ENCODE data around the gene CHMP2A. TPM values are rescaled to one million over a fixed set of nuclear protein-coding genes. Genes with fewer than 3 reads are reported as not detected.
"Not testable (repeated sequence)": the region's sequence is repeated elsewhere in the genome, so short reads cannot be mapped to it uniquely, and the experiment has no call there.

Gene CHMP2A
- total RNA-seq, 1 donor from 2014 or later: 108 TPM

DNA sequence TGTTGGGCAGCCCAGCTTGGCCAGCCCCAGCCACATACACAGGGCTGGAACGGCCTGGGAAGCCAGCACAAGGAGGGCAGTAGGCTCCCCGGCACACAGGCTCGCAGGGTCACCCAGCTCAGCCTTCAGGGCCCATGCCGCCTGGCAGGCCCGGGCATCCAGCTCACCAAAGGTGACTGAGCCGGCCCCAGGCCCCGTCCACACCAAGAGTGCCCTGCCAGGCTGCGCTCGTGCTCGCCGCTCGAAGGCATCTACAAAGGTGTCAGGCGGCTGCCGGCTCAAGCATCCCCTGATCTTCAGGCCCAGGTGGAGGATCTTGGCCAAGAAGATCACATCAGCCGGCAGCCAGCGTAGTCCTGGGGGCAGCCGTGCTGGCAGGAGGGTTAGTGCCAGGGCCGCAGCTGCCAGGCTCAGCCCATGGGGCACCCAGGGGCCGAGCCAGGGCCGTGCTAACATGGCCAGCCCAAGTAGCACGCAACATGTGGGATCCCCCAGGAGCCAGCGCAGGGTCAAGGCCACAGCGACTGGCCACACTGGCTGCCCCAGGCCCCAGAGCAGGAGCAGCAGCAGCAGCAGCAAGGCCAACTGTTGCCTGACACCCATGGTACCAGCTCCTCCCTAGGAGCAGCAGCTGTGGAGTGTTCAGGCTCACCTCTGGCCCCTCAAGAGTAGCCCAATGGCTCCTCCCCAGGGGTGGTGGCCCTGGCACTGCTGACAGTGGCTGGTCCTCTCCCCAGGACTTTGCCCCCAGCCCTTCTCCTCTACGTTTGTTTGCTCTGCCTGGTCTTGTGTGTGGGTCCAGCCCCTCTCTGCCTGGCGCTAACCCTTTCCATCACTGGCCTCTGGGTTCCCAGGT lies 43.3 kb downstream of the CHMP2A start, which contains the start of gene SLC27A5:
Gene SLC27A5 (minus strand): TSS at position 640 of the 856 bp plus-strand sequence. CDS start 37 bp downstream, at position 603.
- Mint-ChIP-seq H3K4me3 (ENCODE audit: unreplicated experiment) (no peak within 1 kb of the TSS), H3K4me1 (ENCODE audit: low read depth, unreplicated experiment) (peaks cover 9% of the 10 kb centered on the region), H3K36me3 (ENCODE audit: unreplicated experiment) (no peaks in the 10 kb centered on the region), H3K9me3 (ENCODE audit: unreplicated experiment) (peaks cover 11% of the 10 kb centered on the region), H3K27ac (ENCODE audit: unreplicated experiment) (no peak within 1 kb of the TSS), H3K27me3 (ENCODE audit: unreplicated experiment) (peaks cover 10% of the 10 kb centered on the region)
- TF ChIP-seq, protein P1, sequence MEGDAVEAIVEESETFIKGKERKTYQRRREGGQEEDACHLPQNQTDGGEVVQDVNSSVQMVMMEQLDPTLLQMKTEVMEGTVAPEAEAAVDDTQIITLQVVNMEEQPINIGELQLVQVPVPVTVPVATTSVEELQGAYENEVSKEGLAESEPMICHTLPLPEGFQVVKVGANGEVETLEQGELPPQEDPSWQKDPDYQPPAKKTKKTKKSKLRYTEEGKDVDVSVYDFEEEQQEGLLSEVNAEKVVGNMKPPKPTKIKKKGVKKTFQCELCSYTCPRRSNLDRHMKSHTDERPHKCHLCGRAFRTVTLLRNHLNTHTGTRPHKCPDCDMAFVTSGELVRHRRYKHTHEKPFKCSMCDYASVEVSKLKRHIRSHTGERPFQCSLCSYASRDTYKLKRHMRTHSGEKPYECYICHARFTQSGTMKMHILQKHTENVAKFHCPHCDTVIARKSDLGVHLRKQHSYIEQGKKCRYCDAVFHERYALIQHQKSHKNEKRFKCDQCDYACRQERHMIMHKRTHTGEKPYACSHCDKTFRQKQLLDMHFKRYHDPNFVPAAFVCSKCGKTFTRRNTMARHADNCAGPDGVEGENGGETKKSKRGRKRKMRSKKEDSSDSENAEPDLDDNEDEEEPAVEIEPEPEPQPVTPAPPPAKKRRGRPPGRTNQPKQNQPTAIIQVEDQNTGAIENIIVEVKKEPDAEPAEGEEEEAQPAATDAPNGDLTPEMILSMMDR (IDR thresholded peaks at IDR 0.05; ENCODE audit: partially characterized antibody, unreplicated experiment): no peak
- no peak for DNase-seq

DNA sequence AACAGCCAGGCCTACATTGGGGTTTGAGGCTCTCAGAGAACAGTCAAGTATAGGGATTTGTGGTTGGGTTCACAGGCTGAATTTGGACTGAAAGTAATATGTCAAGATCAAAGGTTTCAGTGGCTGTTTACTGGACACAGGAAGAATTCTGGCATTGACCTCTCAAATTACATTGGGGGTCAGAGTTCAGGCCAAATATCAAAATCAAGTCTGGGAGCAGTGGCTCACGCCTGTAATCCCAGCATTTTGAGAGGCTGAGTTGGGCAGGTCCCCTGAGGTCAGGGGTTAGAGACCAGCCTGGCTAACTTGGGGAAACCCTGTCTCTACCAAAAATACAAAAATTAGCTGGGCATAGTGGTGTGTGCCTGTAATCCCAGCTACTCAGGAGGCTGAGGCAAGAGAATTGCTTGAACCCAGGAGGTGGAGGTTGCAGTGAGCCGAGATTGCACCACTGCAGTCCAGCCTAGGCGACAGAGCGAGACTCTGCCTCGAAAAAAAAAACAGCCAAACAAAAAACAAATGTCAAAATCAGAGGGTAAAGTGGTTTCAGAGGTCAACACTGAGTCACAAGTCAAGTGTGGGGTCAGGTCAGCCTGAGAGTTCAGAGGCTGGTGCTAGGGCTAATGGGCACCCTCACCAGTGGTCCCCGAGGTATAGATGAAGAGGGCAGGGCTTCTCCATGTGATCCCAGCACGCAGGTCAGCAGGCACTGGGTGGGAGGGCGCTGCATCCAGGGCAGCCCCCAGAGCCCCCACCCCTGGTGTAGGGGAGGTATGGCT lies 44.6 kb downstream of the CHMP2A start:
- Mint-ChIP-seq H3K36me3 (ENCODE audit: unreplicated experiment) (no peaks in the 10 kb centered on the region), H3K4me1 (ENCODE audit: low read depth, unreplicated experiment) (no peaks in the 10 kb centered on the region), H3K27ac (ENCODE audit: unreplicated experiment) (no peak overlapping the region), H3K9me3 (ENCODE audit: unreplicated experiment) (peaks cover 8% of the 10 kb centered on the region), H3K27me3 (ENCODE audit: unreplicated experiment) (peaks cover 6% of the 10 kb centered on the region), H3K4me3 (ENCODE audit: unreplicated experiment) (no peak overlapping the region)
- TF ChIP-seq, protein P1 (IDR thresholded peaks at IDR 0.05; ENCODE audit: partially characterized antibody, unreplicated experiment): no peak
- DNase-seq: no peak

DNA sequence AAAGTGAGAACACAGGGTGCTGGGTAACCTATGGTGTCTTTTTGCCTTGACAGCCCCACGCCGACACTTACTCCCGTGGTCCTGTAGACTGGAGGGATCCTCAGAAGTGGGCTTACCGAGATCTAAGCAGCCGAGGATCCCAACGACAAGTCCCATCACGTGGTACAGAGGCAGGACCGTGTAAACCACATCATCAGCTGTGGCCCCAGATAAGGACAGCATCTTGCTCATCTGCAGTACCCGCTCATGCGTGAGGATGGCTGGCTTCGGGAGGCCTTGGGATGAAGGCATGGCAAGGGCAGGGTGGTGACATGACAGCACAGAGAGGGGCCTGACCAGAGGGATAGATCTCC lies 45.2 kb downstream of the CHMP2A start:
- Mint-ChIP-seq H3K27me3 (ENCODE audit: unreplicated experiment) (peaks cover 5% of the 10 kb centered on the region), H3K36me3 (ENCODE audit: unreplicated experiment) (no peaks in the 10 kb centered on the region), H3K4me1 (ENCODE audit: low read depth, unreplicated experiment) (no peaks in the 10 kb centered on the region), H3K4me3 (ENCODE audit: unreplicated experiment) (no peak overlapping the region), H3K9me3 (ENCODE audit: unreplicated experiment) (peaks cover 8% of the 10 kb centered on the region), H3K27ac (ENCODE audit: unreplicated experiment) (no peak overlapping the region)
- no peak for DNase-seq
- TF ChIP-seq, protein P1 (IDR thresholded peaks at IDR 0.05; ENCODE audit: partially characterized antibody, unreplicated experiment): no peak

DNA sequence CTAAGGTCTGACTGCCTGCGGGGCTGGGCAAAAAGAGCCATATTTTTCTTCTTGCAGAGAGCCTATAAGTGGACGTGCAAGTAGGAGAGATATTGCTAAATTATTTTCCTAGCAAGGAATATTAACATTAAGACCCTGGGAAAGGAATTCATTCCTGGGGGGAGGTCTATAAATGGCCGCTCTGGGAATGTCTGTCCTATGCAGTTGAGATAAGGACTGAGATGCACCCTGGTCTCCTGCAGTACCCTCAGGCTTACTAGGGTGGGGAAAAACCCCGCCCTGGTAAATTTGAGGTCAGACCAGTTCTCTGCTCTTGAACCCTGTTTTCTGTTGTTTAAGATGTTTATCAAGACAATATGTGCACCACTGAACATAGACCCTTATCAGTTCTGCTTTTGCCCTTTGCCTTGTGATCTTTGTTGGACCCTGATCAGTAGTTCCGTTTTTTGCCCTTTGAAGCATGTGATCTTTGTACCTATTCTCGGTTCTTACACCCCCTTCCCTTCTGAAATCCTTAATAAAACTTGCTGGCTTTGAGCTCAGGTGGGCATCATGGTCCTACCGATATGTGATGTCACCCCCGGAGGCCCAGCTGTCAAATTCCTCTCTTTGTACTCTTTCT lies 47.2 kb downstream of the CHMP2A start:
- not testable (repeated sequence) for H3K4me1 Mint-ChIP-seq (ENCODE audit: low read depth, unreplicated experiment); H3K9me3 Mint-ChIP-seq (ENCODE audit: unreplicated experiment); H3K36me3 Mint-ChIP-seq (ENCODE audit: unreplicated experiment); H3K27ac Mint-ChIP-seq (ENCODE audit: unreplicated experiment); H3K4me3 Mint-ChIP-seq (ENCODE audit: unreplicated experiment); H3K27me3 Mint-ChIP-seq (ENCODE audit: unreplicated experiment); DNase-seq

Small RNA genes within 50 kb of the gene (microRNA-seq; reads per million reads assigned to microRNA genes)
- 18.7 reads per million, percentile 58 among the genes with 10 or more reads in this experiment for gene MIR6807 (ENCODE audit: unreplicated experiment)

Other genes starting within 250 kb of the CHMP2A start
- 56.2 TPM for gene ERVK3-1, start 249.7 kb downstream of the CHMP2A start, total RNA-seq (ENCODE audit: unreplicated experiment)
- gene ZSCAN22, start 228.1 kb downstream of the CHMP2A start, total RNA-seq (ENCODE audit: unreplicated experiment): 4.9 TPM
- gene A1BG, start 201.6 kb downstream of the CHMP2A start, total RNA-seq (ENCODE audit: unreplicated experiment): 27.3 TPM
- 3.5 TPM for gene ZNF497, start 192.4 kb downstream of the CHMP2A start, total RNA-seq (ENCODE audit: unreplicated experiment)
- 2.0 TPM for gene ZNF837, start 174.1 kb downstream of the CHMP2A start, total RNA-seq (ENCODE audit: unreplicated experiment)
- 571 TPM for gene RPS5, start 167.8 kb downstream of the CHMP2A start, total RNA-seq (ENCODE audit: unreplicated experiment)
- gene RNF225, start 159.4 kb downstream of the CHMP2A start, total RNA-seq (ENCODE audit: unreplicated experiment): 0.44 TPM
- gene ZNF584, start 146.5 kb downstream of the CHMP2A start, total RNA-seq (ENCODE audit: unreplicated experiment): 5.8 TPM
- gene ZNF132, start 115.0 kb downstream of the CHMP2A start, total RNA-seq (ENCODE audit: unreplicated experiment): 4.9 TPM
- gene ZNF324B, start 103.5 kb downstream of the CHMP2A start, total RNA-seq (ENCODE audit: unreplicated experiment): 9.9 TPM
- 15.8 TPM for gene ZNF324, start 88.0 kb downstream of the CHMP2A start, total RNA-seq (ENCODE audit: unreplicated experiment)
- 11.9 TPM for gene ZNF446, start 78.8 kb downstream of the CHMP2A start, total RNA-seq (ENCODE audit: unreplicated experiment)
- 7.4 TPM for gene SLC27A5, start 43.1 kb downstream of the CHMP2A start, total RNA-seq (ENCODE audit: unreplicated experiment)
- 27.2 TPM for gene ZBTB45, start 35.3 kb downstream of the CHMP2A start, total RNA-seq (ENCODE audit: unreplicated experiment)
- 361 TPM for gene TRIM28, start 11.0 kb downstream of the CHMP2A start, total RNA-seq (ENCODE audit: unreplicated experiment)
- gene UBE2M, start 3.5 kb upstream of the CHMP2A start, total RNA-seq (ENCODE audit: unreplicated experiment): 118 TPM
- gene MZF1, start 18.2 kb upstream of the CHMP2A start, total RNA-seq (ENCODE audit: unreplicated experiment): 27.3 TPM

Measured in glutamatergic neuron (in vitro differentiated cells).